IMR-90 (cell line): Measurements from ENCODE around the gene AAK1.

Experiments
- CTCF ChIP-seq: conservative IDR thresholded peaks from 2 replicates; pipeline ENCODE4 v1.5.1; 2012; ENCODE audit warnings: mild to moderate bottlenecking, low read depth, low read length, improper control_type of control experiment
- FOS ChIP-seq: fragments of 150-350 bp; IDR thresholded peaks from 2 replicates; pipeline ENCODE4 v1.6.1; 2016; ENCODE audit warnings: low read depth, low read length
- POLR2A ChIP-seq: IDR thresholded peaks from 2 replicates; pipeline ENCODE4 v1.6.1; 2012; ENCODE audit warnings: mild to moderate bottlenecking, low read depth, low read length
- RAD21 ChIP-seq: IDR thresholded peaks from 2 replicates; pipeline ENCODE4 v1.6.1; 2012; ENCODE audit warnings: low read length, improper control_type of control experiment

- no peak for TF ChIP-seq CTCF
- no peak for TF ChIP-seq RAD21
- TF ChIP-seq POLR2A = no peak
- no peak for TF ChIP-seq FOS
These were observed 192.7 kb downstream of the AAK1 start for GRCh38 chr2:69450735-69451416.
